Measurements from ENCODE around the gene NOC2L.

NOC2L gene

GRCh38 chr1:927234-927633 is 31.8 kb downstream of the NOC2L start:
- no peak for DNase-seq

- no peak for DNase-seq
Measured at GRCh38 chr1:925561-926421, 33.3 kb downstream of the NOC2L start.

- DNase-seq = no peak
Measured at GRCh38 chr1:924656-925560, 34.1 kb downstream of the NOC2L start.

- no peak for DNase-seq
Measured at GRCh38 chr1:923991-924655, 34.9 kb downstream of the NOC2L start.

GRCh38 chr1:923131-923990 is 35.7 kb downstream of the NOC2L start, which contains the start of gene SAMD11:
Gene SAMD11, plus strand, starts transcription at chr1:923923. Its CDS starts 509 bp downstream, at chr1:924432.
- DNase-seq = peak; percentile 25 to 66 (median 42)

- DNase-seq = peak in 2 of 6 experiments; percentile 15 to 31
Measured at GRCh38 chr1:921011-921837, 37.8 kb downstream of the NOC2L start.

GRCh38 chr1:920521-920920 is 38.5 kb downstream of the NOC2L start:
- no peak for DNase-seq

- DNase-seq = no peak
Measured at GRCh38 chr1:920010-920409, 39.0 kb downstream of the NOC2L start.

GRCh38 chr1:919271-919872 is 39.7 kb downstream of the NOC2L start:
- no peak for DNase-seq

GRCh38 chr1:918843-919242 is 40.2 kb downstream of the NOC2L start:
- DNase-seq = no peak

GRCh38 chr1:918353-918752 is 40.7 kb downstream of the NOC2L start:
- DNase-seq = no peak

- no peak for DNase-seq
Measured at GRCh38 chr1:917466-918091, 41.5 kb downstream of the NOC2L start.

GRCh38 chr1:917076-917459 is 42.0 kb downstream of the NOC2L start:
- DNase-seq = no peak

GRCh38 chr1:916173-917075 is 42.6 kb downstream of the NOC2L start:
- DNase-seq = no peak

GRCh38 chr1:915295-916172 is 43.5 kb downstream of the NOC2L start:
- no peak for DNase-seq

GRCh38 chr1:914891-915280 is 44.2 kb downstream of the NOC2L start:
- DNase-seq = no peak

GRCh38 chr1:914131-914890 is 44.7 kb downstream of the NOC2L start:
- DNase-seq = no peak

Data from stimulated activated naive CD4-positive, alpha-beta T cell (primary cell).